Esophagus muscularis mucosa (tissue), 4 donors: ENCODE data around the gene TMTC3. TPM values are rescaled to one million over a fixed set of nuclear protein-coding genes. Genes with fewer than 3 reads are reported as not detected.
A peak's percentile ranks its signal among the peaks of the same experiment; 100 is the strongest.
"Not testable (repeated sequence)": the region's sequence is repeated elsewhere in the genome, so short reads cannot be mapped to it uniquely, and the experiment has no call there.

ENCODE experiments used
- DNase-seq: peaks from one replicate; pipeline ENCODE4 v3.0.0-alpha.2; 2017; ENCODE audit errors: extremely low spot score
- H3K27ac ChIP-seq, 4 donors: fragments of 200-600 bp; sonication (generic); replicated peaks in 1 of 4; 1 replicate in 3 of 4; 2 replicates in 1 of 4; pipeline ENCODE4 v1.5.1; 2016 to 2019; ENCODE audit warnings: mild to moderate bottlenecking in 1 of 4
- H3K27me3 ChIP-seq, 4 donors: fragments of 200-600 bp; sonication (generic); one replicate each; pipeline versions ENCODE4 v1.5.1 to v1.6.0; 2016 to 2019
- H3K36me3 ChIP-seq, 4 donors: fragments of 200-600 bp; sonication (generic); one replicate each; pipeline ENCODE4 v1.5.1; 2016 to 2019
- H3K4me1 ChIP-seq, 4 donors: fragments of 200-600 bp; sonication (generic); one replicate each; pipeline ENCODE4 v1.5.1; 2016 to 2019
- H3K4me3 ChIP-seq, 4 donors: fragments of 200-600 bp; sonication (generic); 1 replicate in 2 of 4; 2 replicates in 2 of 4; pipeline ENCODE4 v1.5.1; 2016 to 2019; ENCODE audit warnings: mild to moderate bottlenecking in 4 of 4, moderate library complexity in 1 of 4
- H3K9me3 ChIP-seq, 4 donors: fragments of 200-600 bp; sonication (generic); 1 replicate in 3 of 4; 2 replicates in 1 of 4; pipeline ENCODE4 v1.5.1; 2016 to 2019
- CTCF ChIP-seq, 3 experiments: fragments of 200-600 bp in 2 of 3; fragments of 450-650 bp in 1 of 3; sonication (generic) in 2 of 3; IDR thresholded peaks; one replicate each; pipeline ENCODE4 v1.5.1; 2017 to 2019; ENCODE audit warnings: antibody characterized with exemption in 3 of 3, mild to moderate bottlenecking in 2 of 3, moderate library complexity in 1 of 3
- EP300 ChIP-seq: sonication (generic); formaldehyde crosslinking; IDR thresholded peaks from one replicate; pipeline ENCODE4 v1.6.1; 2017; ENCODE audit warnings: antibody characterized with exemption
- POLR2A ChIP-seq: fragments of 450-650 bp; IDR thresholded peaks from one replicate; pipeline ENCODE4 v1.6.1; 2017; ENCODE audit warnings: antibody characterized with exemption, moderate library complexity, mild to moderate bottlenecking, low read depth
- POLR2AphosphoS5 ChIP-seq, 2 donors: sonication (generic); formaldehyde crosslinking; IDR thresholded peaks; one replicate each; pipeline ENCODE4 v1.6.1; 2017; ENCODE audit warnings: antibody characterized with exemption in 2 of 2
- WGBS: methylation state at CpG from one replicate; pipeline ENCODE4 v1.1.5; 2018; 5-methylcytosine and 5-hydroxymethylcytosine counted together
- intact Hi-C: fragments of 100-400 bp; cut with DNase I; formaldehyde crosslinking; loops from one replicate; pipeline ENCODE4 v1.15.1; 2023
- total RNA-seq, 4 donors: library from RNA; depleted of rRNA; stranded (reverse); fragments of >200 nt; gene quantifications; one replicate each; pipeline versions ENCODE4 v1.1.0 to v1.2.1, GENCODE V29; 2016

TMTC3 gene
- total RNA-seq, 4 donors from 2014 or later = 16.9 to 22.2 (median 18.3) TPM

GRCh38 chr12:88207921-88208620 is 66.0 kb downstream of the TMTC3 start:
- WGBS = 81% methylated on average over 4 of the region's 4 CpGs
- Histone ChIP-seq H3K4me3 (no peak overlapping the region), H3K4me1 (peaks cover 0 to 4% (median 0%) of the 10 kb centered on the region in 4 donors), H3K27me3 (no peaks in the 10 kb centered on the region), H3K27ac (peak overlapping the region in 1 of 4 donors; percentile 27), H3K36me3 (no peaks in the 10 kb centered on the region), H3K9me3 (peaks cover 0 to 32% (median 25%) of the 10 kb centered on the region in 4 donors)
- TF ChIP-seq POLR2A = no peak
- no peak for TF ChIP-seq CTCF (IDR thresholded peaks at IDR 0.05)
- TF ChIP-seq POLR2AphosphoS5 (IDR thresholded peaks at IDR 0.05) = no peak
- no peak for TF ChIP-seq EP300
- intact Hi-C loops = no loop called here
- no peak for DNase-seq

GRCh38 chr12:88208661-88209060 is 66.6 kb downstream of the TMTC3 start:
- no peak overlapping the region for H3K27ac ChIP-seq

GRCh38 chr12:88210311-88210710 is 68.2 kb downstream of the TMTC3 start:
- peaks cover 0 to 37% (median 28%) of the 10 kb centered on the region in 4 donors for H3K9me3 ChIP-seq
- H3K36me3 ChIP-seq, H3K4me1 ChIP-seq, H3K27me3 ChIP-seq, DNase-seq, H3K27ac ChIP-seq, H3K4me3 ChIP-seq, intact Hi-C loops: not testable (repeated sequence)
- WGBS = 94% methylated on average over 1 of the region's 1 CpG

More at GRCh38 chr12:88208661-88209060, 66.6 kb downstream of the TMTC3 start:
- peaks cover 0 to 37% (median 28%) of the 10 kb centered on the region in 4 donors for H3K9me3 ChIP-seq
- TF ChIP-seq CTCF (IDR thresholded peaks at IDR 0.05) (no peak), POLR2A (no peak), EP300 (no peak), POLR2AphosphoS5 (IDR thresholded peaks at IDR 0.05) (no peak)
- no peak overlapping the region for H3K4me3 ChIP-seq
- intact Hi-C loops = no loop called here
- H3K4me1 ChIP-seq = peaks cover 0 to 4% (median 0%) of the 10 kb centered on the region in 4 donors
- WGBS = 83% methylated on average over 1 of the region's 1 CpG
- H3K36me3 ChIP-seq = no peaks in the 10 kb centered on the region
- no peaks in the 10 kb centered on the region for H3K27me3 ChIP-seq
- DNase-seq = no peak

GRCh38 chr12:88218293-88218692 is 76.2 kb downstream of the TMTC3 start:
- peaks cover 0 to 32% (median 28%) of the 10 kb centered on the region in 4 donors for H3K9me3 ChIP-seq
- no peaks in the 10 kb centered on the region for H3K4me1 ChIP-seq
- H3K36me3 ChIP-seq = no peaks in the 10 kb centered on the region
- intact Hi-C loops = no loop called here
- no peak for TF ChIP-seq CTCF (IDR thresholded peaks at IDR 0.05)
- no peak for TF ChIP-seq POLR2A
- no peak for TF ChIP-seq EP300
- no peak for TF ChIP-seq POLR2AphosphoS5 (IDR thresholded peaks at IDR 0.05)
- DNase-seq = no peak
- no peaks in the 10 kb centered on the region for H3K27me3 ChIP-seq
- no peak overlapping the region for H3K27ac ChIP-seq
- H3K4me3 ChIP-seq = no peak overlapping the region

- TF ChIP-seq CTCF (IDR thresholded peaks at IDR 0.05) (no peak), EP300 (no peak), POLR2A (no peak), POLR2AphosphoS5 (IDR thresholded peaks at IDR 0.05) (no peak)
- intact Hi-C loops = no loop called here
- H3K36me3 ChIP-seq = no peaks in the 10 kb centered on the region
- DNase-seq = no peak
- no peak overlapping the region for H3K27ac ChIP-seq
- no peaks in the 10 kb centered on the region for H3K27me3 ChIP-seq
- H3K4me1 ChIP-seq = no peaks in the 10 kb centered on the region
- peaks cover 0 to 34% (median 27%) of the 10 kb centered on the region in 4 donors for H3K9me3 ChIP-seq
- H3K4me3 ChIP-seq = no peak overlapping the region
Observed at GRCh38 chr12:88219861-88220260, 77.8 kb downstream of the TMTC3 start.
